Skeletal muscle tissue (tissue), 4 donors: ENCODE data around the gene ECM1. TPM values are rescaled to one million over a fixed set of nuclear protein-coding genes. Genes with fewer than 3 reads are reported as not detected.

ENCODE experiments used
- H3K27ac ChIP-seq: one replicate; pipeline ENCODE4 v1.7.0; 2013; ENCODE audit warnings: mild to moderate bottlenecking, low read depth, low read length, inconsistent platforms
- H3K27me3 ChIP-seq, 3 donors: one replicate each; pipeline ENCODE4 v1.7.0; 2013; ENCODE audit warnings: low read length in 3 of 3; ENCODE audit not compliant: control insufficient read depth in 3 of 3, insufficient read depth in 3 of 3
- H3K36me3 ChIP-seq, 3 donors: one replicate each; pipeline ENCODE4 v1.7.0; 2013; ENCODE audit warnings: low read length in 3 of 3; ENCODE audit not compliant: control insufficient read depth in 3 of 3, insufficient read depth in 3 of 3
- H3K4me1 ChIP-seq, 3 donors: one replicate each; pipeline ENCODE4 v1.7.0; 2013; ENCODE audit warnings: low read length in 3 of 3, mild to moderate bottlenecking in 3 of 3; ENCODE audit not compliant: control insufficient read depth in 3 of 3, insufficient read depth in 3 of 3
- H3K4me3 ChIP-seq, 3 donors: one replicate each; pipeline ENCODE4 v1.7.0; 2013; ENCODE audit warnings: low read length in 3 of 3
- H3K9ac ChIP-seq, 3 donors: one replicate each; pipeline ENCODE4 v1.7.0; 2013; ENCODE audit warnings: low read length in 3 of 3, mild to moderate bottlenecking in 3 of 3, moderate library complexity in 2 of 3, low read depth in 1 of 3
- H3K9me3 ChIP-seq, 3 donors: one replicate each; pipeline ENCODE4 v1.7.0; 2013; ENCODE audit warnings: low read length in 3 of 3; ENCODE audit not compliant: control insufficient read depth in 3 of 3
- total RNA-seq: library from RNA; depleted of rRNA; stranded (reverse); fragments of >200 nt; gene quantifications from one replicate; pipeline ENCODE4 v1.2.3, GENCODE V29; 2014
- donor health status: Osteomylitis.

Gene ECM1
- total RNA-seq, 1 donor from 2014 or later, result 0.52 TPM

DNA sequence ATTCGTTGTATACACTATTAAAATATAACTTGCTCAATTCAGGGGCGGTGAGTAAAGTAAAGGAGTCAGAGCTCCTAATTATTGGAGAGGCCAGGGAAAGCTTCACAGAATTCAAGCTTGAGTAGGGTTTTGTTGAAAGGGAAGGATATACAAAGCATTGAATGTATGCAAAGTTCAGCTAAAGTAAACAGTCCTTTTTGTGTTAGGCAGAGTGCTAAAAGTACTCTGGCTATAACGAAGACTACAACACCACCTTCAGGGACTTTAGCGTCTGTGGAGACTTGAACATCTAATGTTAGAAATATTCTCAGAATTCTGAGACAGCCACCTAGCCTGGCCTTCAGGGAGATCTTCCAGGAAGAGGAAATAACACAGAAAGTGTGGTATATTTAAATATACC, 8.7 kb downstream of the ECM1 start:
- Histone ChIP-seq H3K9ac (peak overlapping the region; percentile 1 to 63 (median 48)), H3K27me3 (no peaks in the 10 kb centered on the region), H3K4me3 (peak overlapping the region in 2 of 3 donors; percentile 69 to 71), H3K36me3 (peaks cover 5 to 14% (median 14%) of the 10 kb centered on the region in 3 donors), H3K9me3 (no peaks in the 10 kb centered on the region), H3K27ac (peak overlapping the region; percentile 93), H3K4me1 (peaks cover 8 to 31% (median 9%) of the 10 kb centered on the region in 3 donors)

- no peaks in the 10 kb centered on the region for H3K36me3 ChIP-seq
- H3K4me1 ChIP-seq, result peaks cover 0 to 24% (median 6%) of the 10 kb centered on the region in 3 donors
- H3K9me3 ChIP-seq, result no peaks in the 10 kb centered on the region
- no peak overlapping the region for H3K9ac ChIP-seq
- no peaks in the 10 kb centered on the region for H3K27me3 ChIP-seq
- peak overlapping the region; percentile 58 for H3K27ac ChIP-seq
- H3K4me3 ChIP-seq, result no peak overlapping the region
Observed at GRCh38 chr1:150521196-150521968, 13.5 kb downstream of the ECM1 start.

GRCh38 chr1:150525348-150525747, 17.4 kb downstream of the ECM1 start:
- no peaks in the 10 kb centered on the region for H3K9me3 ChIP-seq
- H3K27ac ChIP-seq, result no peak overlapping the region
- H3K4me3 ChIP-seq, result no peak overlapping the region
- H3K27me3 ChIP-seq, result no peaks in the 10 kb centered on the region
- H3K4me1 ChIP-seq, result peaks cover 4 to 13% (median 6%) of the 10 kb centered on the region in 3 donors
- H3K36me3 ChIP-seq, result no peaks in the 10 kb centered on the region
- no peak overlapping the region for H3K9ac ChIP-seq

DNA sequence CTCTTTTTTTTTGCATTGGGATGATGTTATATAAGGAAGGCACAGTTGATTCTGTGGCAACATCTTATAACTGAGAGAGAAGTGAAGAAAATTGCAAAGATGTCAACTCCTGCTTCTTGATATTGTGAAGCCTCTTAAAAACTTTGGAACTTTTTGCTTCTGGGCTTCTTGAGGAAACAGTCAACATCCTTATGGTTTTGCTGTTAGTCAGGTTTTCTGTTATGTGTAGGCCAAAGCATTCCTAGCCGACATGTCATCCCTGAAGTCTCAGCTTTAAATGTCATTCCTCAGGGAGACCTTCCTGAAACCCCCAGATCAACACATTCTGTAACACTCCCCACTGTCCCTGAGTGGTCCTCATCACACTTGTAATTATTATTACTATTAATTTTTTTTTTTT, 20.3 kb downstream of the ECM1 start:
- no peaks in the 10 kb centered on the region for H3K36me3 ChIP-seq
- H3K4me1 ChIP-seq, result peaks cover 11 to 15% (median 14%) of the 10 kb centered on the region in 3 donors
- no peak overlapping the region for H3K4me3 ChIP-seq
- no peaks in the 10 kb centered on the region for H3K9me3 ChIP-seq
- no peaks in the 10 kb centered on the region for H3K27me3 ChIP-seq
- no peak overlapping the region for H3K9ac ChIP-seq
- H3K27ac ChIP-seq, result no peak overlapping the region

DNA sequence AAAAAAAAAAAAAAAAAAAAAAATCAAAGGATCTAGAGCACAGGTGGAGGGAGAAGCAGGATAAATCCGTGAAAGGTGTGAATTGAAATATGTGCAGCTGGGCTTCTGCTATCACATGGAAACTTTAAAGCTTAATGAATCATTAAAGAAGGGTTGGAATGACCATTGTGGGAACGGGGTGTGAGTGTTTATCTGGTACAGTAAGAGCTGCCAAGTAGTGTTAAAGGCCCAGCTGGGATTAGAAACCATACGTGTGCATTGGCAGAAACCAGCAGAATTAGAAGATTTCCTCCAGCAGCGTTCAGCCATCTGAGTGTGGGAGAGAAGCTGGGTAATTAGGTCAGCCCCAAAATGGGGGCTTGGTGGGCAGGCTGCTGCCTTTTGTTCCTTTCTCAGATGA, 21.1 kb downstream of the ECM1 start:
- Histone ChIP-seq H3K9ac (peak overlapping the region in 1 of 3 donors; percentile 0), H3K4me3 (no peak overlapping the region), H3K9me3 (no peaks in the 10 kb centered on the region), H3K4me1 (peaks cover 16 to 19% (median 16%) of the 10 kb centered on the region in 3 donors), H3K36me3 (no peaks in the 10 kb centered on the region), H3K27me3 (no peaks in the 10 kb centered on the region), H3K27ac (no peak overlapping the region)

- no peak overlapping the region for H3K9ac ChIP-seq
Observed at GRCh38 chr1:150530491-150531159, 22.7 kb downstream of the ECM1 start.

DNA sequence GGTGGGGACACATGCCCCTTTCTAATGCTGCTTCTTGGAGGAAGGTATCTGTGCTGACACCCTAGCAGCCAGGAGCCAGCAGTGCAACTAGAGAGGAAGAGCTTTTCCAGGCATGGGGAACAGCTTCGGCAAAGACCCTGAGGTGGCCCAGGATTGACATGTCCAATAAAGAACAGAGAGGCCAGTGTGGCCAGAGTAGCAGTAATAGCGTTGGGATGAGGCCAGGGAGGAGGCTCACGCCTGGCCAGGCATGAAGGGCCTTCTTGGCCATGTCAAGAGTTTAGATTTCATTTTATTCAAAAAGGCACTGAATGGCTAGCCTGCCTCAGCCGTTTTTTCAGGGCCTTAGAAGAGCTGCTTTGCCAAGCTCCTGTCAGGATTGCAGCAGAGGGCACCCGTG, 25.0 kb downstream of the ECM1 start:
- no peaks in the 10 kb centered on the region for H3K9me3 ChIP-seq
- H3K27ac ChIP-seq, result peak overlapping the region; percentile 78
- no peaks in the 10 kb centered on the region for H3K36me3 ChIP-seq
- H3K4me1 ChIP-seq, result peaks cover 29 to 53% (median 35%) of the 10 kb centered on the region in 3 donors
- peak overlapping the region; percentile 44 to 79 (median 55) for H3K9ac ChIP-seq
- peak overlapping the region in 2 of 3 donors; percentile 22 to 50 for H3K4me3 ChIP-seq
- H3K27me3 ChIP-seq, result no peaks in the 10 kb centered on the region

More at GRCh38 chr1:150530491-150531159, 22.7 kb downstream of the ECM1 start:
- H3K4me3 ChIP-seq, result no peak overlapping the region
- H3K27me3 ChIP-seq, result no peaks in the 10 kb centered on the region
- H3K36me3 ChIP-seq, result no peaks in the 10 kb centered on the region
- H3K9me3 ChIP-seq, result no peaks in the 10 kb centered on the region
- peaks cover 22 to 33% (median 27%) of the 10 kb centered on the region in 3 donors for H3K4me1 ChIP-seq
- H3K27ac ChIP-seq, result no peak overlapping the region

- H3K9me3 ChIP-seq, result no peaks in the 10 kb centered on the region
- peaks cover 29 to 53% (median 32%) of the 10 kb centered on the region in 3 donors for H3K4me1 ChIP-seq
- H3K36me3 ChIP-seq, result no peaks in the 10 kb centered on the region
- H3K4me3 ChIP-seq, result no peak overlapping the region
- H3K27me3 ChIP-seq, result no peaks in the 10 kb centered on the region
- H3K9ac ChIP-seq, result peak overlapping the region in 2 of 3 donors; percentile 2 to 25
- peak overlapping the region; percentile 47 for H3K27ac ChIP-seq
Observed at GRCh38 chr1:150534002-150534401, 26.1 kb downstream of the ECM1 start.

- H3K36me3 ChIP-seq, result no peaks in the 10 kb centered on the region
- H3K9ac ChIP-seq, result peak overlapping the region; percentile 23 to 57 (median 45)
- H3K4me1 ChIP-seq, result peaks cover 29 to 53% (median 31%) of the 10 kb centered on the region in 3 donors
- H3K9me3 ChIP-seq, result no peaks in the 10 kb centered on the region
- peak overlapping the region in 2 of 3 donors; percentile 0 to 17 for H3K4me3 ChIP-seq
- H3K27me3 ChIP-seq, result no peaks in the 10 kb centered on the region
- H3K27ac ChIP-seq, result peak overlapping the region; percentile 78
Observed at GRCh38 chr1:150535511-150536287, 27.8 kb downstream of the ECM1 start.
